ENCODE results near the gene CCDC93.
"Not testable (repeated sequence)": the region's sequence is repeated elsewhere in the genome, so short reads cannot be mapped to it uniquely, and the experiment has no call there.

CCDC93 gene

DNA sequence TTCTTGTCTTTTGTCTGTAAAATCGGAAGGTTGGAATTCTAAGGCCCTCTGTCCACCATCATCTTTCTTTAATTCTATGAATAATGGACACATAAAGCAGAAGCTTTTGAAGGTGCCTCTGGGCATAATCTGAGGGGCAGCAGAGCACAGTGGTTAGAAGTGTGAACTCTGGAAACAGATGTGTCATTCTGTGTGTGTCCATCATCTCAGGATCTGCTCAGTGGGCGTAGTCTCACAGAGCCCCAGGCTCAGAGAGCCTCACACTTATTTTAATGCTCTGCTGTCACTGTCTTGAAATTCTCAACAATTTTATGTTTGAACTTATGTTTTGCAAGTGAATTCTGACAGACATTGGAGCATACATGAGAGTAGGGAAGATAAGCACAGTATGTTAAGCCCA is 31.0 kb upstream of the CCDC93 start:
- DNase-seq, result no peak

DNA sequence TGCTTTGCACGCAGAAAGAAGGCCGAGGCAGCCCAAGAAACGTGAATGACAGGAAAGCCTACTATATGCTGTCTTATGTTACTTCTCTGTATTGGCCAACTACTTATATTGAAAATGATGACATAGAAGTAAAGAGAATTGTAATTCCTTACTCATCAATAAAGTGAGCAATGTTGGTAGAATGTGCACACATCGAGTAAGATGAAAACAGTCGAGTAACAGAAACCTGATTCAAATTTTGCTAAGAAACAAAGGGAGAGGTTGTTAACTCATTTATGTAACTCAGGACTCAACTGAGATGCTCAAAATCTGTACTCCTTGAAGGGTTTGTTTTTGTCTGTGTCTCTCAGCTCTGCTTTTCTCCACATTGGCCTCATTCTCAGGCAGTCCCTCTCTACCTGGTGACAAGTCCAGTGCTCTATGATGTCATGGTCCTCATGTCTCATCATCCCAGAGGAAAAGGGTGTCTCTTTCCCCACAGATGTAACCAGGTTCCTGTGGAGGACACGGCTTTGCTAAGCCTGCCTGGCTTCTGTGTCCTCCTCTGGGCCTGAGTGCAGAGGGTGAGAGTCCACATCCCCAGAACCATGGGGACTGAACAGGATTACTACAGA is 30.3 kb upstream of the CCDC93 start:
- no peak for DNase-seq

DNA sequence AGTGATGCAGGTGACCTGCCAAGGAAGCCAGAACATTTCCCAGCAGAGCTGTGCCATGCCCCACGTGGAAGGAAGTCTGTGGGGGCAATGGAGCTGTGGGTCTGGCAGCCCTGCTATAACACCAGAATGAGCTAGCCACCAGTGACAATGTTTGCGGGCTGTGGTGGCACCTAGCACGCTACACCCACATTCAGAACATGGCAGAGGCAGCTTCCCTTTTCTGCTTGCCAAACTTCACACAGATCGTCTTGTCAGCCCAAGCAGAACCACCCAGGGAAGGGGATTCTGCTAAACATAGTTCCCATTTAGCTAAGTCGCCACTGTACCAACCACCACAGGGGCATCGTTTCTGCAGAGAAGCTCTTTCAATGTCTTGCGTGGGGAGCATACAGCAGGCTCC is 27.0 kb upstream of the CCDC93 start:
- DNase-seq, result no peak

DNA sequence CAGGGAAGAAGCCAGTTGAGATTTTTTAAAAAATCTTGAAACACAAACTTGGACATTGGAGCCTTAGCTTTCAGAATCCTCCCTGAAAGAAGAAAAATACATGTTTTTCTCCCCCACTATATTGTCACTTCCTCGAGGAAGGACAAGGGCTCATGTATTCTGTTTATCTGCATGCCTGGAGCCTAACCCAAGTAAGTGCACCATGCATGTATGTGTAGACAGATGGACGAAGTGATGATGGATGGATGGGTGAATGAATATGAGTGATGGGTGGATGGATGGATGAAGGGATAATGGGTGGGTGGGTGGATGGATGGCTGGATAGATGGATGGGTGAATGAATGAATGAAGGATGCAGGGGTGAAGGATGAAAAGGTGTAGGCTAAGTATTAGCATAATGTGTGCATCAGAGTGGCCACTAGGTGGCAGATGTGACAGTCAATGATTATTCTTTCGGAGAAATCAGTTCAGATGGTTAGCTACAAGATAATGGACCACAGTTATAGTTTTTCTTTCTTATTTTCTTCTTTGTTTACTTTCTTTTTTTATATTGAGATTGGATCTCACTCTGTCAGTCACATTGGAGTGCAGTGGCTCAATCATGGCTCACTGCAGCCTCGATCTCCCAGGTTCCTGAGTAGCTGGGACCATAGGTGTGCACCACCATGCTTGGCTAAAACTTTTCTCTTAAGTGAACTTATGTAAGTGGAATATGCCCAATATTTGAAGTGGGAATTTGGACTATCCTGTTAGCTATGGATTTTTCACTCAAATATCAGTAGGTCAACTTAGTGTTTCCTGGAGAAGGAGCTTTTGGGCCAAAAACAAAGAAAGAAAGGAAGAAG is 18.5 kb upstream of the CCDC93 start:
- no peak for DNase-seq

DNA sequence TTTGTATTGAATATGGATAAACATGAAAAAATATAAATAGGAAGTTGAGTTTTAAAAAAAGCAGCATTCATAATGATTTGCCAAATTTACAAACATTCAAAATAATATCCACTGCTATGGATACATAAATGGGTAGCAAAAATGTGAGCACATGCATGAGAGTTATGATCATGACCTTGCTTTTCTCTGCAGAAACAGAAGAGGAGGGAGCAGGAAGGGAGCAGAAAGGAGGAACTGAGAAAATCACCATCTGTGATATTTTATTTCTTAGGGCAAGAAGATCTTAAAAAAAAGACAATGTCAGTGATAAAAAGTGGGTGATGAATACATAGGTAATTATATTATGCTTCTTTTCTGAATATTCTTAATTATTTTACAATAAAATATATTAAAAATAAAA is 17.7 kb upstream of the CCDC93 start:
- no peak for DNase-seq

DNA sequence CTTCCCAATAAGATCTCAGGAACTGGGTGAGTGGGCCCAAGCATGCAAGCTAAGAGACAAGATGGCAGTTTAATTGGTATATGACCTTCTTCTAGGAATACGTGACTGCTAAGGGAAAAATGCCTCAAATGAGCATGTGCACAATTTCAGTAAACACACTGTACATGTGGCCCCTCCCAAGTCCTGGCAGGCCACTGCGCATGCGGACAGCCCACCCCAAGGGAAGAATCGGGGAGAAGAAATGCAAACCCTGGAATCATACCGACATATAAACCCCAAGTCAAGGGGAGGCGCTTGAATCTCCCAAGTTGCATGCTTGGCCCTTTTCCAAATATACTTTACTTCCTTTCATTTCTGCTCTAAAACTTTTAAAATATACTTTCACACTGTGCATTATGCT is 15.2 kb upstream of the CCDC93 start:
- DNase-seq, result no peak

DNA sequence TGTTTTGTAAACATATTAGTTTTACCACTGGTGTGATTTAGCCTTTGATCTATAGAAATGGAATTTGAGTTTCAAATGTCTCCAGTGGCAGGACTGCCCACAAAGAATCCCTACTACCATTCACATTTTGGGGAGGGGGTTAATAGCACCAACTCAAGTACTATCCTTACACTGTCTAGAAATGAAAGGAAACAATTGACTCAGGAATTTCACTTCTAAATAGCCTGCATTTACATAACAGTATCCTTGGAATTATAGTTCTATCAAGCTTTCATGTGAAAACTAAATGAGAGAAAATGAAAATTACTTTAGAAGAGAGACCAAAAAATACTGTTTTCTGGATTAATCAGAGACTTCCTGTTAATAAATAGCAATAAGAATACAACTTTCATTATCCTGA is 7.5 kb upstream of the CCDC93 start:
- no peak for DNase-seq

DNA sequence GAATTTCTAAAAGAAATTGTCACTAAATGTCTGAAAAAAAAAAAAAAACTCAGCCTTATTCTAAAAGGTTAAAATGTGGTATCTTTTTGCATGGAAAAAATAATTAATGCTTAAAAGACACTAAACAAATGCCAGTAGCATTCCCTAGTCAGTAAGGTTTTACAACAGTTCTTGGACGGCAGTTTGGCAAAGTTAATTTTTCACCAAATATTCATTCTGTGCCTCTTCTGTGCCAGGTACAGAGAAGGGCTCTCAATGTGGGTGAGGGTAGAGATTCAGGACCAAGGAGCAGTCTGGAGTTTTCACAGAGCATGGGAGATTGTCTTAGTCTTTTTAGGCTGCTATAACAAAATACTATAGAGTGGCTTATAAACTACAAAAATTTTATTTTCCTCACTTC is 6.0 kb upstream of the CCDC93 start:
- no peak for DNase-seq

DNA sequence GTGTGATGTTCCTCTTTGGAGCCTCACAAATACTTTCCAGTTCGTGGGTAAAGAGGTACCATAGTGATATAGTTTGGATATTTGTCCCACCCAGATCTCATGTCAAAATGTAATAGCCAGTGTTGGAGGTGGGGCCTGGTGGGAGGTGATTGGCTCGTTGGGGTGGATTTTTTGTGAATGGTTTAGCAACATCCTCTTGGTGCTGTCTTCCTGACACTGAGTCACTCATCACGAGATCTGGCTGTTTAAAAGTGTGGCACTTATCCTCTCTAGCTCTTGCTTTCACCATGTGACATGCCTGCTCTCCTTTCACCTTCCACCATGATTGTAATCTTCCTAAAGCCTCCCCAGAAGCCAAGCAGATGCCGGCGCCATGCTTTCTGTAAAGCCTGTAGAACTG is 3.0 kb upstream of the CCDC93 start:
- no peak for DNase-seq

DNA sequence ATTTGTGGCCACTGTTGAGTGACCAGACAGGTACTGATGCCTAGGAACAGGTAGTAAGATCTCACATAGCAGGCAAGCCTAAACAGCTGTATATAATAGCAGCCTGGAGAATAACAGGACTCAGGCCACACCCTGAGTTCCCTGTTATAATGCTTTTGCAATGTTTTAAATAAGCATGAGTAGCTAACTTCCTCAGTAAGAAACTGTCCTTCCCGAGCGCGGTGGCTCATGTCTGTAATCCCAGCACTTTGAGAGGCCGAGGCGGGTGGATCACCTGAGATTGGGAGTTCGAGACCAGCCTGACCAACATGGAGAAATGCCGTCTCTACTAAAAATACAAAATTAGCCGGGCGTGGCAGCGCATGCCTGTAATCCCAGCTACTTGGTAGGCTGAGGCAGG is 1.9 kb upstream of the CCDC93 start:
- DNase-seq, result not testable (repeated sequence)

DNA sequence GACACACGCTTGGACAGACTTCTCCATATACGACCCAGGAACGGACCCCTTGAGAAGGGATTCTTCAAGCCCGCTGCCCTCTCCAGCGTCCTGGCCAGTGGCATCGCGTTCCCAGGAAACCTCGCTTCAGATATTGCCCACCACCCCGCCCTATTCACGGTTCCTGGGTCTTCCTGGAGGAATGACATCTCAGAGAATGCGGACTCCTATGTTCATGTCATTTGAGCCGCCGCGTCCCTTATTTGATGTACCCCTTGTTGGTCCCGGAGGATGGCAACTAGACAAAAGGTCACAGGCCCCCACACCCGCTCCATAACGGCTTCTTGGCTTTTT is 588 bp upstream of the CCDC93 start:
- DNase-seq, result no peak

DNA sequence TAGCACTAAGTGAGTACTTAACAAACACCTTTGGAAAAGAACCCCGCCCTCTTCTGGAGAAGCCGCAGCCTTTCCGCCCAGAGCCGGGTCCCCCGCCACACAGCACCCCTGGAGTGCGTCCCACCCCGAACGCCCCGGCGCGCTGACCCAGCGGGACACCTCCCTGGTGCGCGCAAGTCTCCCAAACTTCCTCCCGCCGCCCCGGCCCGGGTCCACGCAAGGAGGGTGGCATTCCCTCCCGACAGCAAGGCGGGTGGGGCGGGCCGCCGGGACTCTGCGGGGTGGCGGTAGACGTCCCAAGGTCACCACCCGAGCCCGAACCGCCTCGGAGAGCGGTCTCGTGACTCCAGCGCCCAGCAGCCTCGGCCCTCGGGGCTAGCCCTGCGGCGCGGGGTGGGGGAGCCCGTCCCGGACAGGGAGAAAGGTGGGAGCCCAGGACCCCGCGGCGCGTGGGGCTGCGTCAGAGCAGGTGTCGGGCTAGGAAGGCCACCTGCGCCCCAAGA is 598 bp downstream of the CCDC93 start:
- DNase-seq, result peak; percentile 18

DNA sequence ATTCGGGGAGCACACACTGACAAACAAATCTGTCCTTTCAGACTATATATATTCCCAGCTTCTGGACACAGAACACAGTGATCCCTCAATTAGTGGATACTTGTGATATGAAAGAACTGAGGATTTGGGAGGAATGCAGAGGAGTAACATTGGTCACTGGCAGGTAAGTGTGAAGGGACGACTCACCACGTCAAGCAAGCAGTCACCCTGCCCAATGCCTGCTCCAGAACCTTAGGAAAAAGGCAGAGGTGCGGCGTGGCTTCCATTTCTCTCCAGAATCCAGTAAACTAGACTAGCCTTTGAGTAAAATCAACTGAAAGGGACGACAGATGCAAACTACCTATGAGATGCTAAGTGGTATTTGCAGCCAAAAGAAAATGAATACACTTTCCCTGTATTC is 1.1 kb downstream of the CCDC93 start:
- no peak for DNase-seq

DNA sequence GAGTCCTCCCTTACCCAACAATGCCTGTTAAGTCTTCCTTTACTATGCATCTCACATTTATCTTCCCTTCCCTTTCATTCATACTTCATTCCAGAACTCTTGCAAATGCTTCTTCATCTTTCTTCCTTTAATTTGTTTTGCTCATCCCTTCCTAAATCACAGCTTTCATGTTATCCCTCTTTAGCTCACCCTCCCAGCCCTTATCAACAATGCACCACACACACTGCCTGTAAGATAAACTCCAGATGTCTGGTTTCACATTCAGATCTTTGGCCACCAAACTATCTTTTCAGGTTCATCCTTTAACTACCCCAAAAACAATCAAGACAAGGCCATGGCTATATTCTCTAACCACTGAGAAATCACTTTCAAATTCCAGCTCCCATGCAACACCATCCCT is 3.4 kb downstream of the CCDC93 start:
- no peak for DNase-seq

DNA sequence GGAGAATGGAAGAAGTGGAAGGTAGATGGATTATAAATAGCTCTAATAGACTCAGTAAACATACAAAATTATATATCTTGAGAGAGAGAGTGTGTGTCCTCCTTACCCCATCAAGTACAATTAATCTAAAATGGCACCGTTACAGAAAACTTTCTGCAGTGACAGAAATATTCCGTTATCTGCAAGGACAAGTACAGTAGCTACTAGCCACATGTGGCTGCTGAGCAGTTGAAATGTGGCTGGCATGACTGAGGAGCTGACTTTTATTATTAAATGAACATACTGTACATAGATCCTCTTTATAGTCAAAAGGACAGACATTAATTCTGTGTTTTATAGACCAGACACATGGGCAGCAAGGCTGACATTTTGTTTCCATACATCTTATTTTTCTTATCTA is 7.0 kb downstream of the CCDC93 start:
- DNase-seq, result no peak

DNA sequence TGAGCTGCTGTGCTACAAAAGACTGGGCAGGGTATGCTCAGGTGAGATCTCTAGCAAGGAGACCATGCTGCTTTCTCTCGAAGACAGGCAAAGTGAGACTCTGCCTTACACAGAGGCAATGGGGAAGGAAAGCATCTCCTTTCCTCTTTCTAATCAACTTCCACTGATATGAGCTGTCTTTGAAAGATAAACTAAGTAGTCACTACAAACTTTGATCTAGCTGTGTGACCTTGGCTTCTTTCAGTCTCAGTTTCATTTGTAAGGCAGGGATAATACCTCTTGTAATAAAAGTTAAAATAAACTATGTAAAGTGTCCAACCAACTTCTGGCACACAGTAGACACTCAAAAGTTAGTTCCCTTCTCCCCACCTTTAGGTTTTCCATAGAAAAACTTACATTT is 7.5 kb downstream of the CCDC93 start:
- no peak for DNase-seq

DNA sequence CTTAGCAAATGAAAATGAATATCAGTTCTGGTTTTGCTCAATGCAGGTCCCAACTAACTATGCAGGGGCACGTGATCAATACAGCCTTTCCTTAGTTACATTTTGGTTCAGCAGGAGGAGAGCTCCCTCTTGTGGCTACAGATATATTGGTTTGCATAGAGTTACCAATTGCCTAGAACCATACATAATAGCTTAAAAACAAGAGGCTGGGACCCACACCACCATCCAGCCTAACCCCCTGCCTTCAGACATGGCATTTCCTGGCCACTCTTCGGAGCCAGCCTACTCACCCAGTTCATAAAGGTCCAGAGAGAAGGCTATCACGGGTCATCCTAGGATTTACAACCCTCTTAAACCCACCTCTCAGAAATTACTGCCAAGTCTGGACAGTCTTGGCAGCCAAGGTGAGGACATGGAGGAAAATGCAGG is 10.5 kb downstream of the CCDC93 start:
- DNase-seq, result peak; percentile 48

DNA sequence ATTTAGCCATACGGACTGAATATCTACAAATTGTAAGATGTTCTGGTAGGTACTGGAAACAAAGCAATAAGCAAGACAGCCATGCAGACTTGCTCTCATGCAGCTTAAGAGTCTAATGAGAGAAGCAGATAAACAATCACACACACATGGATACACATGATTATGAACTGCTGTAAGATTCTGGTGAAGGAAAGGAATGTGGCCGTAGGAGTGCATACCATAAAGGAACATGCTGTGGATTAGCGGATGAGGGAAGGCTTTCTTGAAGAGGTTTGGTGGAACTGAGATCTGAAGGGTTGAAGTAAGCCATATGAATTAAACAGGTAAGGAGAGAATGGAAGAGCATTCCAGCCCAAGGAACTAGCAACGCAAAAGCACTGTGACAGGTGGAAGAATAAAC is 13.8 kb downstream of the CCDC93 start:
- no peak for DNase-seq

DNA sequence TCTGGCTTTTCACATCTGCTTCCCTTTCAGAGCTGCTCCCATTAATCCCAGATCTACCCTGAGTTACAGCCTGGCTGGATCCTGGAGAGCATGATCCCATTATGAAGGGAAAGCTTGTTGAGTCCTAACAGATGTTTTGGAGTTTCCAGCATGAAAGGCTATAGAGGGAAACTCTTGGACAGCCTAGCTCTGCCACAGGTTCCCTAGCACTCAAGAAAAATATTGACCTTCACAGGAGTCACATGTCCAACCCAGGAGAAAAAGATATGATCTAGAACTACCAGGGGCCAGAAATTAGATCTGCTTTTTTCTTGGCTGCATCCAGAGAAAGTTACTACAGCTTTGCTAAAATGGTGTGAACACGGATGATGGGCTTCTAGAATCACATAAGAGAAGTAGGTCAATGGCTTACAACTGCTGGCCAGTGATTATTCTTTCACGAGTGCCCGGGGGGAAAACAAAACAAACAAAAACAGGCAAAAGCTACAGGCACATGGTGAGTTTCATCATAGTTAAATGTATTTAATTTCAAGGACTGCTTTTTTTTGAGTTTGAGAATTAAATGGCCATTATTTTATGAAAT is 15.9 kb downstream of the CCDC93 start:
- DNase-seq, result no peak

DNA sequence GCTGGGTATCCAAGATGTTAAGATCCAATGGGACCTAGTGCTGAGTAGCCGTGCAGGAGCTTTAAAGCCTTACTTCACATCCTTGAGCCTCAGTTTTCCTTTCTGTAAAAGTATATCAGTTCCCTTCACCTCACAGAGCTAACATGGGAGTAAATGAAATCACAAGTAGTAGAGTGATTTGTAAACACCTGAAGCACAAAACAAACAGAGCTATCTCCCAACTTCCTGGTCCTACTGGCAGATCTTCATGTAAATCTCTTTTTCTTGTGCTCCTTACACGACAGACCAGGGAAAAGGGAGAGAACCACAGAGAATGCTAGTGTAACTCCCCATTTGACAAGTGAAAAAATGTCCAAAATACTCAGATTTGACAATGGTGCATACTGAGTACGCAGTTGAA is 17.3 kb downstream of the CCDC93 start:
- DNase-seq, result no peak

DNA sequence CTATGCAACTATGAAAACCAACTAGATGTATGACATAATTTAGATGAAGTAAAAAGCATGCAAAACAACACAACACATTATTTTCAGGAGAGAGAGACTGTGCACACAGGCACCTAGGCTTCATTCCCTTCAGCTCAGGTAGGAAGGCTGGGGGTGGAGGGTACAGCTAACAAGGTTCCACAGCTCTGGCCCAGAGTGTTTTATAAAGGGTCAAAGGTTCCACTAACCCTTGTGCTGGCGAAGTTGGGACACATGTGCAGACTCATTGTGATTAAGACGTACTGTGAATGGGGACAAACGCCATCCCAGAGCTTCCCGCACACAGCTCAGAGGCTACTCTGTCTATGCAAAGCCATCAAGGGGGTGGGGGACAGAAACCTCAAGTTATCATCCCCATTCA is 19.1 kb downstream of the CCDC93 start:
- DNase-seq, result no peak

DNA sequence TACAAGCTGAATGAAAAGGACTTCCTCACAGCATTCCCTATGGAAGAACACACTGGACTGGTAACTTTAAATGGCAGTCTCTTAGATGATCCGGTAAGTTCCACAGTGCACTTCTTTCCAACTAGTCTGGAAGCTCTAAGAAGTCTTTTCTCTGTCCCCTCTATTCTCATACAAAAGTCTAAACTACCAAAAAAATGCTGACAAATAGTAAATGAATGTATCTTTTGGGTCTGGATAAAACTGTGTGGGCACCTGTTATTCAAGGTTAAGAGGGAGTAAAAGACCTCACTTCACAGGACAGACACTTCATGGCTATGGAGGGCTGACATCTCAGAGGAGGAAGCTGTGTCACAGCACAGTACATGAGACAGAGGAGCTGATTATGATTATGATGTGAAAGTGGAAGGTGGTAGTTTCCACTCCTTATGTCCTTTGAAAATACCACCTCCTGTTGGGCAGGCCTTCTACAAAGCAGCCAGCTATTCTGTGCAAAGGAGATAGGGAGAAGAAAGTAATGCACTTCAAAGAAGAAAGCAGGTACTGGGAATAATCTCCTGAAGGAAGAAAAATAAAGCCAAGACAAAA is 23.9 kb downstream of the CCDC93 start:
- DNase-seq, result no peak

DNA sequence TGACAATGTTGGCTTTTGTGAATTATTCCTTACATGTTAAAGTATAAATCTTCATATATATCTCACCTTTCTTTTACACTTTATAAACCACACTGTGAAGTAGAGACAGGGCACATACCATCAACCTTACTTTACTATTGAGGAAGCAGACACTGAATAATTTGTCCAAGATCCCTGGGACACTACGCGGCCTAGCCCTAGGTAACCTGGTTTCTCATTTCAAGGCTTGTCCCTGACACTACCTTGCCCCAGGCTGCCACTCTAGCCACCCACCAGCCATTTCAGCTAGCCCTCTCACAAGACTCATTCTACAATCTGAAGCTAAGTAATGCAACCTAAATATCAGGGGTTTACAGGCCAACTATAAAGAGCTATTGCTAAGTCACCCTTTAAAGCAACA is 26.7 kb downstream of the CCDC93 start:
- no peak for DNase-seq

DNA sequence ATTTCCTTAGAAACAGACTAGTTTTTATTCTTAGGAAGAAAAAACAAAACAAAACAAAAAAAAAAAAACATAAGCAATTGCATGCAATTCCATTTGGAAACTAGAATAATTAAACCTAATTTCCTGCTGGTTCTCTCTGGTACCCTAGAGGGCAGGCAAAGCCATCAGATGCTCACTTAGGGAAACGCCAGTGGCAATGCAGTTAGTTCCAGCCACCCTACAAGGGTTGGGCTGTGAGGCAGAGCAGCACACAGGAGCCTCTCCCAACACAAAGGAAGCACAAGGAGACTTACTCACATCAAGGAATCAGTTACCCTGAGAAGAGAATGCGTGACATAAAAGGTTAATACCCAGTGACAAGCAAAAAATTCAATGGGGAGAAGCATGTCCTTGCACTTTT is 28.8 kb downstream of the CCDC93 start:
- no peak for DNase-seq
